ENCODE data around the gene CMC2.

Gene CMC2

DNA sequence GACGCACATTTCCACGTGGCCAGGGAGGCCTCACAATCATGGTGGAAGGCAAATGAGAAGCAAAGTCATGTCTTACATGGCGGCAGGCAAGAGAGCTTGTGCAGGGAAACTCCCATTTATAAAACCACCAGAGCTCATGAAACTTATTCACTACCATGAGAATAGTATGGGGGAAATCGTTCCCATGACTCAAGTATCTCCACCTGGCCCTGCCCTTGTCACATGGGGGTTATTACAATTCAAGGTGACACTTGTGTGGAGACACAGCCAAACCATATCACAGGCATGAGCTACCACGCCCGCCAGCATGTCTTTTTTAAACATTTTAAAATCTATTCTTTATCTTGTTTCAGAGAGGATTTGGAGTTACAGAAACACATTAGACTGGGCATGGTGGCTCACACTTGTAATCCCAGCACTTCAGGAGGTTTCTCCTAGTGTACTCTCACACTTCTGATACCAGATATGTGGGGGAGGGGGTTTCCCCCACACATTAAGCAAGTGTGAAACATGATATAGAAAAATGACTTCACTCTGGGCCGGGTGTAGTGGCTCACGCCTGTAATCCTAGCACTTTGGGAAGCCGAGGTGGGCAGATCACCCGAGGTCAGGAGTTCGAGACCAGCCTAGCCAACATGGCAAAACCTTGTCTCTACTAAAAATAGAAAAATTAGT is 23.4 kb upstream of the CMC2 start:
- TF ChIP-seq TAF1 (IDR thresholded peaks at IDR 0.05; ENCODE audit: low read depth) (no peak), CREB1 (IDR thresholded peaks at IDR 0.05; ENCODE audit: low read depth) (no peak), CEBPB (IDR thresholded peaks at IDR 0.05) (no peak), YY1 (IDR thresholded peaks at IDR 0.05; ENCODE audit: low read depth) (no peak), RAD21 (IDR thresholded peaks at IDR 0.05; ENCODE audit: low read depth) (no peak), FOXM1 (IDR thresholded peaks at IDR 0.05; ENCODE audit: borderline replicate concordance, low read depth) (no peak), ZBTB7A (IDR thresholded peaks at IDR 0.05; ENCODE audit: low read depth) (no peak), EGR1 (IDR thresholded peaks at IDR 0.05) (no peak), TEAD4 (IDR thresholded peaks at IDR 0.05) (no peak), TCF12 (IDR thresholded peaks at IDR 0.05; ENCODE audit: low read depth) (no peak), EP300 (IDR thresholded peaks at IDR 0.05; ENCODE audit: borderline replicate concordance) (no peak), NFIC (IDR thresholded peaks at IDR 0.05) (no peak)
- TF ChIP-seq, protein P1, sequence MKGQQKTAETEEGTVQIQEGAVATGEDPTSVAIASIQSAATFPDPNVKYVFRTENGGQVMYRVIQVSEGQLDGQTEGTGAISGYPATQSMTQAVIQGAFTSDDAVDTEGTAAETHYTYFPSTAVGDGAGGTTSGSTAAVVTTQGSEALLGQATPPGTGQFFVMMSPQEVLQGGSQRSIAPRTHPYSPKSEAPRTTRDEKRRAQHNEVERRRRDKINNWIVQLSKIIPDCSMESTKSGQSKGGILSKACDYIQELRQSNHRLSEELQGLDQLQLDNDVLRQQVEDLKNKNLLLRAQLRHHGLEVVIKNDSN (IDR thresholded peaks at IDR 0.05): no peak
- TF ChIP-seq, protein P2, sequence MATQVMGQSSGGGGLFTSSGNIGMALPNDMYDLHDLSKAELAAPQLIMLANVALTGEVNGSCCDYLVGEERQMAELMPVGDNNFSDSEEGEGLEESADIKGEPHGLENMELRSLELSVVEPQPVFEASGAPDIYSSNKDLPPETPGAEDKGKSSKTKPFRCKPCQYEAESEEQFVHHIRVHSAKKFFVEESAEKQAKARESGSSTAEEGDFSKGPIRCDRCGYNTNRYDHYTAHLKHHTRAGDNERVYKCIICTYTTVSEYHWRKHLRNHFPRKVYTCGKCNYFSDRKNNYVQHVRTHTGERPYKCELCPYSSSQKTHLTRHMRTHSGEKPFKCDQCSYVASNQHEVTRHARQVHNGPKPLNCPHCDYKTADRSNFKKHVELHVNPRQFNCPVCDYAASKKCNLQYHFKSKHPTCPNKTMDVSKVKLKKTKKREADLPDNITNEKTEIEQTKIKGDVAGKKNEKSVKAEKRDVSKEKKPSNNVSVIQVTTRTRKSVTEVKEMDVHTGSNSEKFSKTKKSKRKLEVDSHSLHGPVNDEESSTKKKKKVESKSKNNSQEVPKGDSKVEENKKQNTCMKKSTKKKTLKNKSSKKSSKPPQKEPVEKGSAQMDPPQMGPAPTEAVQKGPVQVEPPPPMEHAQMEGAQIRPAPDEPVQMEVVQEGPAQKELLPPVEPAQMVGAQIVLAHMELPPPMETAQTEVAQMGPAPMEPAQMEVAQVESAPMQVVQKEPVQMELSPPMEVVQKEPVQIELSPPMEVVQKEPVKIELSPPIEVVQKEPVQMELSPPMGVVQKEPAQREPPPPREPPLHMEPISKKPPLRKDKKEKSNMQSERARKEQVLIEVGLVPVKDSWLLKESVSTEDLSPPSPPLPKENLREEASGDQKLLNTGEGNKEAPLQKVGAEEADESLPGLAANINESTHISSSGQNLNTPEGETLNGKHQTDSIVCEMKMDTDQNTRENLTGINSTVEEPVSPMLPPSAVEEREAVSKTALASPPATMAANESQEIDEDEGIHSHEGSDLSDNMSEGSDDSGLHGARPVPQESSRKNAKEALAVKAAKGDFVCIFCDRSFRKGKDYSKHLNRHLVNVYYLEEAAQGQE (IDR thresholded peaks at IDR 0.05; ENCODE audit: low read depth): no peak
- TF ChIP-seq, protein P3, sequence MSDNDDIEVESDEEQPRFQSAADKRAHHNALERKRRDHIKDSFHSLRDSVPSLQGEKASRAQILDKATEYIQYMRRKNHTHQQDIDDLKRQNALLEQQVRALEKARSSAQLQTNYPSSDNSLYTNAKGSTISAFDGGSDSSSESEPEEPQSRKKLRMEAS (IDR thresholded peaks at IDR 0.05): no peak

DNA sequence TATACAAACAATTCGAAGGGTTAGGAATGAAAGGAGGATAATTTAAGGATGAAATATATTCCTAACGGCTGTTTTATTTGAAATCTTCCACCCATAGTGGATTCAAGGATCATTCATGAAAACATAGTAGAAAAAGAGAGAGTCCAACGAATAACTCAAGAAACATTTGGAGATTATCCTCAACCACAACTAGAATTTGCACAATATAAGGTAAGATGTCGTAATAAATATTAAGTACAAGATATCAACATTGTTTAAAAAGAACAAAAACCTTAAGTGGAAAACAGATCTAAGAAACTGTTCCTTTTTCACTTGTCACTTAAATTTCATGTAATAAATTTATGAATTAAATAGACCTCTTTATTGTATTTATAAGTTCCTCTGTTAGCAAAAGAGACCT is 19.7 kb upstream of the CMC2 start:
- TF ChIP-seq EP300 (IDR thresholded peaks at IDR 0.05; ENCODE audit: borderline replicate concordance): no peak
- no peak for TF ChIP-seq FOXM1 (IDR thresholded peaks at IDR 0.05; ENCODE audit: borderline replicate concordance, low read depth)
- TF ChIP-seq ZBTB7A (IDR thresholded peaks at IDR 0.05; ENCODE audit: low read depth): no peak
- TF ChIP-seq NFIC (IDR thresholded peaks at IDR 0.05): no peak
- TF ChIP-seq, protein P2 (IDR thresholded peaks at IDR 0.05; ENCODE audit: low read depth): no peak
- no peak for TF ChIP-seq RAD21 (IDR thresholded peaks at IDR 0.05; ENCODE audit: low read depth)
- TF ChIP-seq, protein P1 (IDR thresholded peaks at IDR 0.05): no peak
- no peak for TF ChIP-seq TCF12 (IDR thresholded peaks at IDR 0.05; ENCODE audit: low read depth)
- TF ChIP-seq YY1 (IDR thresholded peaks at IDR 0.05; ENCODE audit: low read depth): no peak

DNA sequence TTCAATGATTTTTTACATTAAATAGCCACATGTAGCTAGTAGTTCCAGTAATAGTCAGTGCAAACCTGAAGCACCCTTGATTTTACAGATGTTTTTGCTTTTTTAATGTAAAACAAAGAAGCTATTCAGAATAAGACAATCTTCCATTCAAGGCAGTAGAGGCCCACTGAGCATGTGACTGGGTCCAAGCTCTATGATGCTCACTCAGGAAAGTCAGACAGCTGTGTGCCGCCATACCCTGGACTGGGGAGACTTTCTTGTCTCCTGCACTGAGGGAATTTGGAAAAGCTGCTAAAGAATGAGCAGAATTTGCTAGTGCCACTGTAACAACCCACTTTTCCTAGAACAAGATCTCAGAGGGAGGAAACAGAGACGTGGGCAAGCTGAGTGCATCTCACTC is 11.8 kb upstream of the CMC2 start:
- TF ChIP-seq TAF1 (IDR thresholded peaks at IDR 0.05; ENCODE audit: low read depth): no peak
- no peak for TF ChIP-seq NFIC (IDR thresholded peaks at IDR 0.05)
- TF ChIP-seq EP300 (IDR thresholded peaks at IDR 0.05; ENCODE audit: borderline replicate concordance): no peak
- no peak for TF ChIP-seq FOXM1 (IDR thresholded peaks at IDR 0.05; ENCODE audit: borderline replicate concordance, low read depth)
- TF ChIP-seq TEAD4 (IDR thresholded peaks at IDR 0.05): no peak
- TF ChIP-seq EGR1 (IDR thresholded peaks at IDR 0.05): no peak
- TF ChIP-seq, protein P1 (IDR thresholded peaks at IDR 0.05): no peak

DNA sequence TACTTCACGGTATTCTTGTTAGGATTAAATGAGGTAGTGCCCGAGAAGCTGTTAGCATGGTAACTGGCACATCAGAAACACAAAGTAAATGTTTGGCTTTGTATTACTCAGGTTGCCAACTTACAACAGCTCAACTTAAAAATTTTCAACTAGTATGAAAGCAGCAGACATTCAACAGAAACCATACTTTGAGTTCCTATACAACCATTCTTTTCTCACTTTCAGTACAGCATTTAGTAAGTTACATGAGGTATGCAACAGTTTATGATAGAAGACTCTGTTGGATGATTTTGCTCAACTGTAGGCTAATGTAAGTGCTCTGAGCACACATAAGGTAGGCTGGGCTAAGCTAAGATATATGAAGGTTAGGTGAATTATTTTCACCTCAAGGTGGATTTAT is 8.0 kb upstream of the CMC2 start:
- TF ChIP-seq, protein P1 (IDR thresholded peaks at IDR 0.05): no peak
- no peak for TF ChIP-seq TEAD4 (IDR thresholded peaks at IDR 0.05)
- no peak for TF ChIP-seq CEBPB (IDR thresholded peaks at IDR 0.05)
- no peak for TF ChIP-seq NFIC (IDR thresholded peaks at IDR 0.05)
- no peak for TF ChIP-seq FOXM1 (IDR thresholded peaks at IDR 0.05; ENCODE audit: borderline replicate concordance, low read depth)
- TF ChIP-seq, protein P3 (IDR thresholded peaks at IDR 0.05): no peak
- no peak for TF ChIP-seq ZBTB7A (IDR thresholded peaks at IDR 0.05; ENCODE audit: low read depth)

DNA sequence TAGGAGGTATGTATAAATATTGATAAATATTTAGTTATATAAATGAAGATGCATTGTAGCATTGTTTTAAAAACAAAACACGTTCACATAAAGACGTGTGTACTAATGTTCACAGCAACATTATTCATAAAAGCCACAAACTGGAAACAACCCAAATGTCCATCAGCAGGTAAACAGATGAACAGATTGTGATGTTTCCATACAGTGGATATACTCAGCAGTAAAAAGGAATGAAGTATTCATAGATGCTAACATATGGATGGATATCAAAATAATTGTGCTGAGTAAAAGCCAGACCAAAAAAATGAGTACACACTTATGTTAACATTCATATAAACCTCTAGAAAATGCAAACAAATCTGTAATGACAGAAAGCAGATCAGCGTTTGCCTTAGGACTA is 6.3 kb upstream of the CMC2 start:
- TF ChIP-seq TAF1 (IDR thresholded peaks at IDR 0.05; ENCODE audit: low read depth) (no peak), CEBPB (IDR thresholded peaks at IDR 0.05) (no peak), RAD21 (IDR thresholded peaks at IDR 0.05; ENCODE audit: low read depth) (no peak), TCF12 (IDR thresholded peaks at IDR 0.05; ENCODE audit: low read depth) (no peak), FOXM1 (IDR thresholded peaks at IDR 0.05; ENCODE audit: borderline replicate concordance, low read depth) (no peak), NFIC (IDR thresholded peaks at IDR 0.05) (no peak), EP300 (IDR thresholded peaks at IDR 0.05; ENCODE audit: borderline replicate concordance) (no peak), EGR1 (IDR thresholded peaks at IDR 0.05) (no peak), ZBTB7A (IDR thresholded peaks at IDR 0.05; ENCODE audit: low read depth) (no peak)
- TF ChIP-seq, protein P3 (IDR thresholded peaks at IDR 0.05): no peak
- TF ChIP-seq, protein P2 (IDR thresholded peaks at IDR 0.05; ENCODE audit: low read depth): no peak
- TF ChIP-seq, protein P1 (IDR thresholded peaks at IDR 0.05): no peak

Data from Ishikawa (cell line).